GM12878 (cell line): ENCODE data around the gene SCARF2. TPM values are rescaled to one million over a fixed set of nuclear protein-coding genes. Genes with fewer than 3 reads are reported as not detected.
A peak's percentile ranks its signal among the peaks of the same experiment; 100 is the strongest.

Experiments used
- ASH2L ChIP-seq: fragments of 300-600, 200-600 bp; sonication (generic); IDR thresholded peaks from 2 replicates; pipeline ENCODE4 v1.6.1; 2017; ENCODE audit warnings: low read depth, mild to moderate bottlenecking, borderline replicate concordance
- BRCA1 ChIP-seq: IDR thresholded peaks from 2 replicates; pipeline ENCODE4 v1.6.1; 2011; ENCODE audit warnings: low read depth, low read length, improper control_type of control experiment
- CBX5 ChIP-seq: sonication (generic); IDR thresholded peaks from 2 replicates; pipeline ENCODE4 v1.6.1; 2016; ENCODE audit warnings: low read depth, moderate library complexity, mild to moderate bottlenecking, inconsistent platforms
- CHD4 ChIP-seq: fragments of 200-600 bp; sonication (generic); IDR thresholded peaks from 2 replicates; pipeline ENCODE4 v1.6.1; 2016; ENCODE audit warnings: mild to moderate bottlenecking
- CREB1 ChIP-seq: IDR thresholded peaks from 2 replicates; pipeline ENCODE4 v1.6.1; 2012; ENCODE audit warnings: low read depth, mild to moderate bottlenecking, inconsistent platforms
- DPF2 ChIP-seq: fragments of 450-650 bp; IDR thresholded peaks from 2 replicates; pipeline ENCODE4 v1.6.1; 2017; ENCODE audit warnings: mild to moderate bottlenecking
- EED ChIP-seq: sonication (generic); IDR thresholded peaks from 2 replicates; pipeline ENCODE4 v1.6.1; 2016; ENCODE audit warnings: antibody characterized with exemption, low read depth
- ELK1 ChIP-seq: IDR thresholded peaks from 2 replicates; pipeline ENCODE4 v1.6.1; 2012; ENCODE audit warnings: low read depth, low read length, improper control_type of control experiment
- GABPA ChIP-seq: IDR thresholded peaks from 2 replicates; pipeline ENCODE4 v1.6.1; 2014; ENCODE audit warnings: antibody characterized with exemption, low read depth, mild to moderate bottlenecking, inconsistent platforms
- JUND ChIP-seq: IDR thresholded peaks from 2 replicates; pipeline ENCODE4 v1.6.1; 2012; ENCODE audit warnings: low read depth, mild to moderate bottlenecking, low read length, improper control_type of control experiment, moderate library complexity
- NR2C1 ChIP-seq: fragments of 450-650 bp; IDR thresholded peaks from 2 replicates; pipeline ENCODE4 v1.6.1; 2017; ENCODE audit warnings: antibody characterized with exemption, mild to moderate bottlenecking, moderate library complexity
- PRDM15 ChIP-seq: fragments of 450-650 bp; formaldehyde crosslinking; IDR thresholded peaks from 2 replicates; pipeline ENCODE4 v1.4.0; 2020; ENCODE audit warnings: mild to moderate bottlenecking, moderate library complexity
- RCOR1 ChIP-seq: conservative IDR thresholded peaks from 2 replicates; pipeline ENCODE4 v1.6.1; 2012; ENCODE audit warnings: low read depth, low read length, improper control_type of control experiment
- SMARCA5 ChIP-seq: fragments of 450-650 bp; IDR thresholded peaks from 2 replicates; pipeline ENCODE4 v1.6.1; 2017; ENCODE audit warnings: mild to moderate bottlenecking
- ZBTB40 ChIP-seq: fragments of 450-650 bp; IDR thresholded peaks from 2 replicates; pipeline ENCODE4 v1.6.1; 2016; ENCODE audit warnings: mild to moderate bottlenecking, moderate library complexity, borderline replicate concordance
- polyA plus RNA-seq, 11 experiments: library from polyadenylated mRNA; depleted of rRNA in 4 of 11; unstranded in 6 of 11; stranded (reverse) in 5 of 11; fragments of >200 nt; fragmentation: Nextera tagmentation in 4 of 11; fragmentation: Illumina TruSeq in 1 of 11; extraction: Ambion mirVana in 4 of 11; extraction: Trizol in 1 of 11; gene quantifications; 1 replicate in 1 of 11; 2 replicates in 10 of 11; pipeline versions ENCODE4 v1.2.1 to v1.2.3, GENCODE V29; 2011 to 2016; ENCODE audit warnings: inconsistent platforms in 2 of 11, missing spikeins in 2 of 11, low read depth in 1 of 11
- total RNA-seq, 4 experiments: library from RNA; depleted of rRNA in 3 of 4; stranded (reverse); fragments of >200 nt in 3 of 4; fragmentation: Illumina TruSeq in 1 of 4; extraction: Trizol in 1 of 4; gene quantifications; 2 replicates each; pipeline versions ENCODE4 v1.2.1 to v1.2.3, GENCODE V29; 2013 to 2021
- TF ChIP-seq, protein P1 (sequence below): fragments of 450-650 bp; IDR thresholded peaks from 2 replicates; pipeline ENCODE4 v1.6.1; 2017; ENCODE audit warnings: antibody characterized with exemption, mild to moderate bottlenecking, moderate library complexity

The SCARF2 gene
- total and polyA plus RNA-seq, 10 of the 15 experiments (the other 5 are each of a cell fraction or from before 2014, with no cell fraction given), result 0.01 to 0.74 (median 0.17) TPM; not detected in 5

- TF ChIP-seq PRDM15 (no peak), ELK1 (no peak), RCOR1 (no peak), CREB1 (peak; percentile 87), BRCA1 (no peak), EED (peak; percentile 35; the same call in 1 of the 2 replicates), NR2C1 (no peak), ASH2L (no peak), CBX5 (no peak), ZBTB40 (peak; percentile 39; the same call in 1 of the 2 replicates), JUND (no peak), CHD4 (no peak), GABPA (no peak), DPF2 (no peak), SMARCA5 (peak; percentile 18; the same call in 1 of the 2 replicates)
- TF ChIP-seq, protein P1, sequence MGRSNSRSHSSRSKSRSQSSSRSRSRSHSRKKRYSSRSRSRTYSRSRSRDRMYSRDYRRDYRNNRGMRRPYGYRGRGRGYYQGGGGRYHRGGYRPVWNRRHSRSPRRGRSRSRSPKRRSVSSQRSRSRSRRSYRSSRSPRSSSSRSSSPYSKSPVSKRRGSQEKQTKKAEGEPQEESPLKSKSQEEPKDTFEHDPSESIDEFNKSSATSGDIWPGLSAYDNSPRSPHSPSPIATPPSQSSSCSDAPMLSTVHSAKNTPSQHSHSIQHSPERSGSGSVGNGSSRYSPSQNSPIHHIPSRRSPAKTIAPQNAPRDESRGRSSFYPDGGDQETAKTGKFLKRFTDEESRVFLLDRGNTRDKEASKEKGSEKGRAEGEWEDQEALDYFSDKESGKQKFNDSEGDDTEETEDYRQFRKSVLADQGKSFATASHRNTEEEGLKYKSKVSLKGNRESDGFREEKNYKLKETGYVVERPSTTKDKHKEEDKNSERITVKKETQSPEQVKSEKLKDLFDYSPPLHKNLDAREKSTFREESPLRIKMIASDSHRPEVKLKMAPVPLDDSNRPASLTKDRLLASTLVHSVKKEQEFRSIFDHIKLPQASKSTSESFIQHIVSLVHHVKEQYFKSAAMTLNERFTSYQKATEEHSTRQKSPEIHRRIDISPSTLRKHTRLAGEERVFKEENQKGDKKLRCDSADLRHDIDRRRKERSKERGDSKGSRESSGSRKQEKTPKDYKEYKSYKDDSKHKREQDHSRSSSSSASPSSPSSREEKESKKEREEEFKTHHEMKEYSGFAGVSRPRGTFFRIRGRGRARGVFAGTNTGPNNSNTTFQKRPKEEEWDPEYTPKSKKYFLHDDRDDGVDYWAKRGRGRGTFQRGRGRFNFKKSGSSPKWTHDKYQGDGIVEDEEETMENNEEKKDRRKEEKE, result no peak
Observed at GRCh38 chr22:20393705-20394476, 43.7 kb downstream of the SCARF2 start, which contains the start of gene ZNF74 (continued).
